ENCODE measurements around the gene MT1A.
"Not testable (repeated sequence)": the region's sequence is repeated elsewhere in the genome, so short reads cannot be mapped to it uniquely, and the experiment has no call there.

Gene MT1A

DNA sequence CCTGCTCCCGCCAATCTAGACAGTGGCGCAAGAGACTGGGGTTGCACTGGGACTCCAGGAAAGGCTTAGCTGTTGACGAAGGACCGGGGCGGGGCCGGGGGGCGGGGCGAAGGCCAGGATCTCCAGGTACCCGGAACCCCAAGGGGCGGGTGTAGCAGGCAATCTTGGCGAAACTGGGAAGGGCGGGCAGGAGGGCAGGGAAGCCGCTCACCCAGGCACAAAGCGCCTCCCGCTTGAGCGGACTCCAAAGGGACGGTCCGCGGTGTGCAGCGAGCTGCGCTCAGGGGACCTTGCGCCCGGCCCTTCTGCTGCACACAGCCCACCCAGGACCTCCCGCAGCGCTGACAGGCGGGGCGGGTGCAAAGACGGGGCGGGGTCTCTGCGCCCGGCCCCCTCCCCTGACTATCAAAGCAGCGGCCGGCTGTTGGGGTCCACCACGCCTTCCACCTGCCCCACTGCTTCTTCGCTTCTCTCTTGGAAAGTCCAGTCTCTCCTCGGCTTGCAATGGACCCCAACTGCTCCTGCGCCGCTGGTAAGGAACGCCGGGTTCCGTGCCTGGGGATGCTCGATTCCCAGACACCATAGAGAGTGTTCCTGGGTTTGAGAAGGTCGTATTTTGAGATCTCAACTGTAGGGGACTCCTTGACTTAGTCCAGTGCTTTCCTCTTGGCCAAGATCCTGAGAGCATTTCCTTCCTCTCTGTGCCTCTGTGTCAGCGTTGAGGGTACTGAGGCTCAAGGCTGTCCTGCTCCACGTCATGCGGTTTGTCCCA lies 19.3 kb downstream of the MT1A start, which contains the start of gene MT1F:
TSS of gene MT1F (plus strand) at position 405 of the 772 bp plus-strand sequence. CDS start at position 505, 100 bp downstream.
- DNase-seq, result peak in 10 of 14 donors; percentile 15 to 90 (median 36)

DNA sequence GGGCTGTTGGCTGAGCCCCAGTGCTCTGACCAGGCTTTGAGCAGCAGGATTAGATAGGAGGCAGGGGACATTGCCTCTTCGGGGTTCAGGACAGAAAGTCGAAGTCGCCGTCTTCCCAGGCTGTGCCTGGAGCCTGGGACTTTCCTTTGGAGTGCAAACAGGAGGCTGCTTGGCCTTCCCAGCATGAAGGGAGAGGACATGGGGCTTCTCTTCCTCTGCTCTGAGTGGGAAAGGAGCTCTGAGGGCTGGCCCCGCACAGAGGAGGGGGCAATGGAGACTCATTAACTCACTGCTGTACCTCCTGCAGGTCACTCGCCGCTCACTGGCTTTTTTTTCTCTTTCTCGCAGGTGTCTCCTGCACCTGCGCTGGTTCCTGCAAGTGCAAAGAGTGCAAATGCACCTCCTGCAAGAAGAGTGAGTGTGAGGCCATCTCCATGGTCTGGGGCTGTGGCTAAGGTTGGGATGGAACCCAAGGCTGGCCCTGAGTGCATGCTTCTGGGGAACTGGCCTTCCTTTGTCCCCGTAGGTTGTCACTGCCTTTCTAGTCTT lies 19.9 kb downstream of the MT1A start:
- DNase-seq, result no peak

DNA sequence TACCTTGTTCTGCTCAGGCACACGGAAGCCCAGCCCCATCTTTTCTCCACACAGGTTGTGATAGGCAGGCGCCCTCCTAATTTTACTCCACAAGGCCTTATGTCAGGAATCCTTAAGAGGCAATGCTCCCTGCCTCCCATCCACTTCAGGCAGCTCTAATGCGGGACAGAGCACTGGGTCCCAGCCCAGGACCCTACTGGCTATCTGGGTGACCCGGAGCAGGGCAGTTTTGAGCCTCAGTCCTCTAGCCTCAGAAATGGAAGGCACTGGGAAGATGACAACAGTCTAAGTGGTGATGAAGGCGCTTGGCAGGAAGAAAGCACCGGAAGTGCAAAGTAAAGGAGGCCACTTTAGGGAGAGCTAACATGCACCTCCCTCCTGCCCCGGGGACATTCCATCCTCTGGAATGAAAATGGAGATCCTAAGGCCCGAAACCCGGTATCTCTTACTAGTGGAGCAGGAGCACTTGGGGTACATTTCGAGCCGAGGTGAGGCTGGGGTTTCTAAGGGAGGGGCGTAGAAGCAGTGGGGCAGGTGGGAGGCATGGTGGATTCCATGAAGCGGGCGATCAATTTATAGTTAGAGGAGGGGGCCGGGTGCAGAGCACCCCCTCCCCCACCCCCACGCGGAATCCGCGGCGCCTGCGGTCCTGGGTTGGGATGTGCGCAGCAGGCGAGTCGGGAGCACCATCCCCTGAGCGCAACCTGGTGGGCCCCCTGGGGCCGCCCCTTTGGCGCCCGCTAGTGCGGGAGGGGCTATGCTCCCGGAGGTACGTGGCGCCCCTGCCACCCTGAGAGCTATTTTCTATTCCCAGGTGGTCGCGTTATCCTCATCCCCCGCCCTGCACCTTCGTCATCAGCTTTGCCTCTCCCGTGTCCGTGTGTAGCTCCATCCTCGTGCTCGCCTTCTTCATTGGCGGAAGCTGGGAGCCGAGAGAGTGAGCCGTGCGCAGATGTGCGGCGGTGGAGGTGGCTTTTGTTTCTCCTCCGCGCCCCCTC lies 24.2 kb downstream of the MT1A start:
- no peak for DNase-seq

DNA sequence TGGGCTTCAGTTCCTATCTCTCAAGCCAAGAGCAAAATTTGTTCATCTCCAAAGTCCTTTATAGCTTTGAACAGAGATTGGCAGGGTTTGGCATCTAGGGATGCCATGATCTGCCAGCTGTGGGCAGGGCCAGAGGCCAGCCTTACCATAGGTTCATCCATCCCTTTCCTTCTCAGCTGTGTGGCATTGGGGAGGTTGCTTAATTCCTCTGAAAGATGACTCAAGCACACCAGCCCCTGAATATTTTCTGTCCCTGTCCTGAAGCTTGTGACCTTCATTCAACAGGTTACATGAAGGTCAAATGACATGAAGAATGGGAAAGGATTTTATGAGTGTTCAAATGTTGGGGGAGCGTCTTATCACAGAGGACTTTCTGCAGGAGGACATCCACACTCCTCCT lies 26.0 kb downstream of the MT1A start:
- no peak for DNase-seq

DNA sequence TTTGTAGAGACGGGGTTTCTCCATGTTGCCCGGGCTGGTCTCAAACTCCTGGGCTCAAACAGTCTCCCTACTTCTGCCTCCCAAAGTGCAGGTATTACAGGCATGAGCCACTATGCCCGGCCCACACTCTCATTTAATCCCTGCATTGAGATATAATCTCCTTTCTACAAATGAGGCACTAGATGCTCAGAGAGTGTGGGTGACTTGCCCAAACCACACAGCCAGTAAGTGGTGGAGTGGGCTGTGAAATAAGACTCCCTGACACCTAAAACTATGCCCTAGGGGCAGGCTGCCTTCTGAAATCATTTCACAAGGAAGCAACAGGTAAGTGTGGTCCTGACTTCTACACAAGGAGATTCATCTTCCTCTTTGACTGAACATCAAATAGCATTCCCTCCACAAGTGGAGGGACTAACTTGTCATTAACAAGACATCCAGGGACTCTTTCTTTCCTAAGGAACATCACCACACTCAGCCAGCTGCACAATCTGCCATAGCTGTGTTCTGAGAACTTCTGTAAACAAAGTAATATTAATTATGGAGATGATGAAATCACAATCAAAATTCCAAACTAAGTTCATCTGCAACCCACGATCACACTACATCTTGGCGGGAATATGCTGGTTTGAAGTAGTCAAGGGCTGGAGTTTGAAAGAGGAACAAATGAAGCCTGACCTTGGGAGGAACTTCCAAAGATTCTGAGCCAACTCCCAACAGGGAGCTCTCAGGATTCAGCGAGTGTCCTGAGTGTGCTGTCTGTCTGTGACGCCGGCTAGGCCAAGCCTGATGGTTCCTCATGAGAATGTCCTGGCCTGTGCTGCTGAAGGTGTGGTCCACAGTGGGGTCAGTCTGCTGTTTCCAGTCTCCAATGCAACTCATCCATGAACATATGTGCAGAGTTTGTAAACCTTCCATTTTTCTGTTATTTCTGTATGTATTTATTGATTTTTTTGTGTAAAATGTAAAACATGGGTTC lies 27.1 kb downstream of the MT1A start:
- DNase-seq, result not testable (repeated sequence)

DNA sequence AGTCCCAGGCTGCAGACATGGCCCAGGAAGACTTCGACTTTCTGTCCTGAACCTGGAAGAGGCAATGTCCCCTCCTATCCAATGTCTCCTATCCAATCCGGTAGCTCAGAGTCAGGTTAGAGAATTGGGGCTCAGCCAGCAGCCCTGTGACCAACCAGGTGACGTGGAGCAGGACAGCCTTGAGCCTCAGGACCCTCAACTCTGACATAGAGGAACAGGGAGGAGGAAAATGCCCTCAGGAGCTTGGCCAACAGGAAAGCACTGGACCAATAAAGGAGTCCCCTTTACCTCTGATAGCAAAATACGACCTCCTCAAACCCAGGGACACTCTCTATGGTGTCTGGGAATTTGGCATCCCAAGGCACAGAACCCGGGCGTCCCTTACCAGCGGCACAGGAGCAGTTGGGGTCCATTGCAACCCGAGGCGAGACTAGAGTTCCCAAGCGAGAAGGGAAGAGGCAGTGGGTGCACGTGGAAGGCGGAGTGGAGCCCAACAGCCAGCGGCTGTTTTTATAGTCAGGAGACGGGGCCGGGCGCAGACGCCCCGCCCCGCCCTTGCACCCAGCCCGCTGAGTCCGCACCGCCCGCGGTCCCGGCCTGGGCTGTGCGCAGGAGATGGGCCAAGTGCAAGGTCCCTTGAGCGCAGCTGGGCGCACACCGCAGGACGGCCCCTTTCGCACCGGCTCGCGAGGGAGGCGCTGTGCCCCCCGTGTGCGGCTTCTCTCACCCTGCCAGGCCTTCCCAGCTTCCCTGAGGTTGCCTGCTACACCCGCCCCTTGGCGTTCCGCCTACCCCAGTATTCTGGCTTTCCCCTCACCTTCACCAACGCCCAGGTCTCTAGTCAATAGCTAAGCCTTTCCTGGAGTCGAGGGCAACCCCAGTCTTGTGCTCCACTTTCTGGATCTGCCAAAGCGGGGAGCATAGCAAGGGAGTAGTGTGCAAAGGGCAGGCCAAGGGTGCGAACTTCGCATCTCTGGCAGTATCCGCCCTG lies 29.4 kb downstream of the MT1A start, which contains the start of gene MT1G:
TSS of gene MT1G (minus strand) at position 485 of the 991 bp plus-strand sequence. CDS start at position 413, 72 bp downstream.
- DNase-seq, result peak in 3 of 14 donors; percentile 14 to 21 (median 21)

DNA sequence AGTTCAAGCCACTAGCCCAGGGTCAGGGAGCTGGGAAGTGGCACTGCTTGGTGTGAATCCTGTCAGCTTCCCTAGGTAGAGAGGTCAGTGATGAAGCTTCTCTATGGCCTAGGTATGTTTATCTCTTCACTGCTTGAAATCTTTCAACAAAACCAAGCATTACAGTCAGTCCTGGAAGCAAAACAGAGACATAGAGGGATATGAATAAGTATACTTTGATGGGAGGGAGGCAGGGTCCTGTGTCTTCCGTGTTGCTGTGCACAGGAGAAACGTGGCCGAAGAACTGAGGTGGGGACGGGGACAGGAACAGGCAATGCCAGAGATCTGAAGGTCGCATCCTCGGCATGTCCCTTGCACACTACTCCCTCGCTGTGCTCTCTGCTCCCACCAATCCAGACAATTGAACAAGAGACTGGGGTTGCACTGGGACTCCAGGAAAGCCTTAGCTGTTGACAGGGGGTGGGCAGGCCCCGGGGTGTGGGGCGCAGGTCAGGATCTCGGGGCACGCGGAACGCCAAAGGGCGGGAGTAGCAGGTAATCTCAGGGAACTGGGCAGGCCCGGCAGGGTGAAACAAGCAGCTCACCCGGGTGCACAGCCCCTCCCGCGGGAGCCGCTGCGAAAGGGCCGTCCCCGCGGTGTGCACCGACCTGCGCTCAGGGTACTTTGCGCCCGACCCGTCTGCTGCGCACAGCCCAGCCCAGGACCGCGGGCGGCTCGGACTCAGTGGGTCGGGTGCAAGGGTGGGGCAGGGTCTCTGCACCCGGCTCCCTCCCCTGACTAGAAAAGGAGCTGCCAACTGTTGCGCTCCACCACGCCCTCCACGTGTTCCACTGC lies 30.8 kb downstream of the MT1A start, which contains the start of gene MT1H:
TSS of gene MT1H (plus strand) at position 810 of the 835 bp plus-strand sequence. CDS start 71 bp downstream, outside the sequence.
- no peak for DNase-seq

DNA sequence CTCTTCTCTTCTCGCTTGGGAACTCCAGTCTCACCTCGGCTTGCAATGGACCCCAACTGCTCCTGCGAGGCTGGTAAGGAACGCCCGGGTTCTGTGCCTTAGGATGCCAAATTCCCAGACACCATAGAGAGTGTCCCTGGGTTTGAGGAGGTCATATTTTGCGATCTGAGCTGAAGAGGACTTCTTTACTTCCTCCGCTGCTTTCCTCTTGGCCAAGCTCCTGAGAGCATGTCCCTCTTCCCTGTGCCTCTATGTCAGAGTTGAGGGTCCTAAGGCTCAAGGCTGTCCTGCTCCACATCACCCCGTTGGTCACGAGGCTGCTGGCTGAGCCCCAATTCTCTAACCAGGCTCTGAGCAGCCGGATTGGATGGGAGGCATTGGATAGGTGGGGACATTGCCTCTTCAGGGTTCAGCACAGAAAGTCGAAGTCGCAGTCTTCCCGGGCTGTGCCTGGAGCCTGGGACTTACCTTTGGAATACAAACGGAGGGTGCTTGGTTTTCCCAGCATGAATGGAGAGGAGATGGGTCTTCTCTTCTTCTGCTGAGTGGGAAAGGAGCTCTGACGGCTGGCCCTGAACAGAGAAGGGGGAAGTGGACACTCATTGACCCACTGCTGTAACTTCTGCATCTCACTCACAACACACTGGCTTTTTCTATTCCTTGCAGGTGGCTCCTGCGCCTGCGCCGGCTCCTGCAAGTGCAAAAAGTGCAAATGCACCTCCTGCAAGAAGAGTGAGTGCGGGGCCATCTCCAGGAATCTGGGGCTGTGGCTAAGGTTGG lies 31.6 kb downstream of the MT1A start:
- no peak for DNase-seq

DNA sequence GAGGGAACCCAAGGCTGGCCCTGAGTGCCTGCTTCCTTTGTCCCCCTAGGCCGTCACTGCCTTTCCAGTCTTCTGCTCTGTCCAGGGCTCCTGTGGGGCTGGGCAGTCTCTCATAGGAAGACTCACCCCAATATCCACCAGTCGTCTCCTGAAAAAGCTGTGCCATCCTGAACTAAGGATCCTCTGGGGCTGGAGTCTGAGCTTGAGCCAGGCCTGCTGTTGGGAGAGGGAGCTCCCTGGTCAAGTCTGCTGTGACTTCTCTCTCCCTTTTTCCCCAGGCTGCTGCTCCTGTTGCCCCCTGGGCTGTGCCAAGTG lies 32.1 kb downstream of the MT1A start:
- no peak for DNase-seq

DNA sequence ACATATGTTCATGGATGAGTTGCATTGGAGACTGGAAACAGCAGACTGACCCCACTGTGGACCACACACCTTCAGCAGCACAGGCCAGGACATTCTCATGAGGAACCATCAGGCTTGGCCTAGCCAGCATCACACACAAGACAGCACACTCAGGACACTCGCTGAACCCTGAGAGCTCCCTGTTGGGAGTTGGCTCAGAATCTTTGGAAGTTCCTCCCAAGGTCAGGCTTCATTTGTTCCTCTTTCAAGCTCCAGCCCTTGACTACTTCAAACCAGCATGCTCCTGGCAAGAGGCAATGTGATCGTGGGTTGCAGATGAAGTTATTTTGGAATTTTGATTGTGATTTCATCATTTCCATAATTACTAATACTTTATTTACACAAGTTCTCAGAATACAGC lies 33.2 kb downstream of the MT1A start:
- DNase-seq, result not testable (repeated sequence)

DNA sequence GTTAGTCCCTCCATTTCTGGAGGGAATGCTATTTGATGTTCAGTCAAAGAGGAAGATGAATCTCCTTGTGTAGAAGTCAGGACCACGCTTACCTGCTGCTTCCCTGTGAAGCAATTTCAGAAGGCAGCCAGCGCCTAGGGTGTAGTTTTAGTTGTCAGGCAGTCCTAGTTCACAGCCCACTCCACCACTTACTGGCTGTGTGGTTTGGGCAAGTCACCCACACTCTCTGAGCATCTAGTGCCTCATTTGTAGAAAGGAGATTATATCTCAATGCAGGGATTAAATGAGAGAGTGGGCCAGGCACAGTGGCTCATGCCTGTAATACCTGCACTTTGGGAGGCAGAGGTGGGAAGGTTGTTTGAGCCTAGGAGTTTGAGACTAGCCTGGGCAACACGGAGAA lies 33.7 kb downstream of the MT1A start:
- DNase-seq, result not testable (repeated sequence)

DNA sequence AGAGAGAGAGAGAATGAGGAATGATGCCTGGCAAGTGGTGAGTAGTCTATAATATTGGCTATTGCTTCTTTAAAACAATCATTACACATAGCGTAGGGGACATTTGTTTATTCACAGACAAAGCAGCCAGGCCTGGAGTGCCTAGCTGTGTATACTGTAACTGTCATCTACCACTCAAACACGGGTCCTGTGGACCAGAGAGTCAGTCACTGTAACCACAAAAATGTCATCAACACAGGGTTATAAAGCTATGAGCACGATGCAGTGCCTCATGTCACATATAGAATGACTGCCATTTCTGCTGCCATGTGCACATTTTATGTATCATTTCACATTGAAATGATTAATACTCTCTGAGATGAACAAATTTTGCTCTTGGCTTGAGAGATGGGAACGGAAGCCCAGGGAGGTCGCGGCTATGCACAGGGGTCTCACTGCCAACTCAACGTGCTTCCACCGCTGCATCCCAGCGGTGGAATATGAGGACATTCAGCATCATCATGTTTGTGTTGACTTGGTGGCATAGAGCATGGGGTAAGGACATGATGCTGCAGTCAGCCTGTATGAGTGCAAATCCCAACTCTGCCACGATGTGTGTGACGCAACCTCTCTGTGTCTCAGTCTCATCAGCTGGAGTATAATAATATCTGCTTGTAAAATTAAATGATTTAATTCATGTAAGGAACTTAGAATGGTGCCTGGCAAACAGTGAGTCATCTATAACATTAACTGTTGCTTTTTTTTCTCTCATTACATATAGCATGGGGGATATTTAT lies 34.5 kb downstream of the MT1A start:
- DNase-seq, result no peak

DNA sequence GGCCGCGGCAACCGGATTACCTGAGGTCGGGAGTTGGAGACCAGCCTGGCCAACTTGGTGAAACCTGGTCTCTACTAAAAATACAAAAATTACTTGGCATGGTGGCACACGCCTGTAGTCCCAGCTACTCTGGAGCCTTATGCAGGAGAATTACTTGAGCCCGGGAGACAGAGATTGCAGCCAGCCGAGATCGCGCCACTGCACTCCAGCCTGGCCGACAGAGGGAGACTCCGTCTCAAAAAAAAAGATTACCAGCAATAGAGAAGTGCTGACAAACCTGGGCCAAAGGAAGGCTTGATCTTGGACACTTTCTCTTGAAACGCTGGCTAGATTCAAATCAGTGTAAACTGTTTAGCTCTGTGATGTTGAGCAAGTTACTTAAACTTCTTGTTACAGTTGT lies 35.5 kb downstream of the MT1A start:
- DNase-seq, result peak in 1 of 14 donors; percentile 31

DNA sequence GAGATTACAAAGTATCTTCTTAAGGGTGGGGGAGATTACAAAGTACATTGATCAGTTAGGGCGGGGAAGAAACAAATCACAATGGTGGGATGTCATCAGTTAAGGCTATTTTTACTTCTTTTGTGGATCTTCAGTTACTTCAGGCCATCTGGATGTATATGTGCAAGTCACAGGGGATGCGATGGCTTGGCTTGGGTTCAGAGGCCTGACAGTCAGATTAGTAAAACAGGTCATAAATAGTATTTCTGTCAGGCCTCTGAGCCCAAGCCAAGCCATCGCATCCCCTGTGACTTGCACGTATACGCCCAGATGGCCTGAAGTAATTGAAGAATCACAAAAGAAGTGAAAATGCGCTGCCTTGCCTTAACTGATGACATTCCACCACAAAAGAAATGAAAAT lies 36.1 kb downstream of the MT1A start:
- DNase-seq, result not testable (repeated sequence)

DNA sequence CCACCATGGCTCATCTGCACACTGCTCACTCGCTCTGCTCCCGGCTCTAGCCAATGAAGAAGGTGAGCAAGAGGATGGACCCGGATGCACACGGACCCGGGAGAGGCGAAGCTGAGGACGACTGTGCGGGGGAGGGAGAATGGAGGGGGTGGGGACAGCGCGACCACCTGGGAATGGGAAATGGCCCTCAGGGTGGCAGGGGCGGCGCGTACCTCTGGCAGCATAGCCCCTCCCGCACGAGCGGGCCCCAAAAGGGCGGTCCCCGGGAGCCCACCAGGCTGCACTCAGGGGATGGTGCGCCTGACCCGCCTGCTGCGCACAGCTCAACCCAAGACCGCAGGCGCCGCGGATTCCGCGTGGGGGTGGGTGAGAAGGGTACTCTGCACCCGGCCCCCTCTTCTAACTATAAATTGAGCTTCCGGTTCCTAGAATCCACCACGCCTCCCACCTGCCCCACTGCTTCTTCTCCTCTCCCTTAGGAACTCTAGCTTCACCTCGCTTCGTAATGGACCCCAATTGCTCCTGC lies 37.3 kb downstream of the MT1A start:
- no peak for DNase-seq

DNA sequence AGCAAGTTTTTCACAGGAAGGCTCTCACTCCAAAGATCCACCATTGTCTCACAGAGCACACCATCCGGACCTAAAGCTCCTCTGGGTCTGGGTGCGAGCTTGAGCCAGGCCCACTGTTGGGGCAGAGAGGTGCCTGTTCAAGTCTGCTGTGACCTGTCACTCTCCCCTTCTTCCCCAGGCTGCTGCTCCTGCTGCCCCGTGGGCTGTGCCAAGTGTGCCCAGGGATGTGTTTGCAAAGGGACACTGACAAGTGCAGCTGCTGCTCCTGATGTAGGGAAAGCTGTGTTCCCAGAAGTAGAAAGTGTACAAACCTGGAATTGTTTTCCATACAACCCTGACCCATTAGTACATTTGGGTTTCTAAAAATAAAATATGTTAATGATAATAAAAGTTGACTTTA lies 39.0 kb downstream of the MT1A start:
- no peak for DNase-seq

DNA sequence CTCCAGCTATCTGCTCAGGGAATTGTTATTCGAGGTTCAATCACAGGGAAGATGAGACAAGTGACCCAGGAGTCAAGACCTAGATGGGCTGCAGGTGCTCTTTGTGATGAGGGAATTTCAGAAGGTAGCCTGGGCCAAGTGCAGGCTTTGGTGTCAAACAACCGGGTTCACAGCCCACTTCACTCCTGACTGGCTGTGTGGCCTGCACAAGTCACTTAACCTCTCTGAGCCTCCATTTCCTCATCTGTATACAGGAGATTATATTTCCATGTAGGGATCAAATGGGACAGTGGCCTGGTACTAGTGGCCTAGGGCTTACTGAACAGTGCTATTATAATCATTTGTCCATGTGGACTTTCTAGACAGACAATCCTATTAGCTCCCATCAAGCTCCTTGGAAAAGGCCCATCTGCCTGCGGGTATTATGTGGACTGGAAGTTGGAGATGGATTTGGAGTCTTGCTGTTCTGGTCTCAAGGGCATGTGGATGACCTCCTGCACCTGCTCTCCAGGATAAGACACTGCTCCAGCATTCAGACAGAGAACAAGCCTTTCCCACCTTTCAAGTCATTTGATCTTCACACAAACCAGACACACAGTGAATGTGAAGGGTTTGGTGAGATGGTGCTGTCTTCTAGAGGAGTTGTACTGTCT lies 40.7 kb downstream of the MT1A start:
- no peak for DNase-seq
